HUES48 (cell line): Measurements from ENCODE around the gene SLC41A1.

Experiments
- H3K27ac ChIP-seq: one replicate; pipeline ENCODE4 v1.7.0; 2013; ENCODE audit warnings: low read depth, low read length, inconsistent platforms
- H3K27me3 ChIP-seq: 2 replicates; pipeline ENCODE4 v1.6.1; 2013; ENCODE audit warnings: mild to moderate bottlenecking, low read length; ENCODE audit not compliant: control insufficient read depth, insufficient read depth
- H3K36me3 ChIP-seq: 2 replicates; pipeline ENCODE4 v1.6.1; 2013; ENCODE audit warnings: low read length; ENCODE audit not compliant: control insufficient read depth, insufficient read depth
- H3K4me1 ChIP-seq: 2 replicates; pipeline ENCODE4 v1.6.1; 2013; ENCODE audit warnings: mild to moderate bottlenecking, low read length; ENCODE audit not compliant: control insufficient read depth, insufficient read depth
- H3K4me3 ChIP-seq: 2 replicates; pipeline ENCODE4 v1.5.1; 2013; ENCODE audit warnings: mild to moderate bottlenecking, low read depth, low read length
- H3K9ac ChIP-seq: 2 replicates; pipeline ENCODE4 v1.6.1; 2013; ENCODE audit warnings: mild to moderate bottlenecking, low read depth, low read length, moderate library complexity
- H3K9me3 ChIP-seq: 2 replicates; pipeline ENCODE4 v1.6.1; 2013; ENCODE audit warnings: low read length; ENCODE audit not compliant: control insufficient read depth, insufficient read depth

SLC41A1 gene

DNA sequence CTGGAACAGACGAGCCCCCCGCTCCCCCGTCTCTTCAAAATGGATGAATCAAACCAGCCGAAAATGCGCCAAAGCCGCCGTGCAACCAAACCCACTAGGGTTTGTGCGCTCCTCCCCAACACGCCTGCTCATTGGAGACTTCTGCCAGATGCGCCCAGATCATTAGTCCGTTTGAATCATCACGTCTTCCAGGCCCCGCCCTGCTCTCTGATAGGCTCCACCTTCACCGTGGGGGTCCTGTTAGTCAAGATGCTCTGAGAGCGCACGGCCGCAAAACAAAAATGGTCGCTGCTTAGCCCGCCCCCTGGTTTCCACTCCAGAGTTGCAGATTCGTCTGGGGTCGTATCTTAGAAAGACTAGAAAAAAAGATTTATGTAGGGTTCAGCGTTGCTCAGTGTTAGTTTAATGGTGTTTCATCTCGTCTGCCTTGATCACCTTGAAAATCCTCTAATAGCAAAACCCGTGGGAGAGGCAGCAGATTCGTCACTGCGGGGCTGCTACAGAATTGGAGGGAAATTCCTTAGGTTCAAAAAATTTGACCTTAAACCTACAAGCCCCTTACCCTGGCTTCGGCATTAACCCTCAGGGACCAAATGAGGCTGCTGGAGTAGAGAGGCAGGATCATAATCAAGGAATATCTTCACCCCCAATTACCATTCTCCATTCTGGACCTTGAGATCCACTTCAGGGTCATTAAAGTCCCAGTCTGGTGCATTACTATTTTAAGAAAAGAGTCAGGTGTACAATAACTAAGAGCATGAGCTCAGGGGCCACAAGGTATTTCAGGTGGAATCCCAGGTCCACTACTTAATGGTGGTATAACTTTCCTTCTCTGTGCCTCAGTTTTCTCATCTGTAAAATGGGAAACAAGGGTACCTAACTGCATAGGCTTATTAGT, 62.6 kb downstream of the SLC41A1 start, which contains the start of gene NUCKS1:
TSS of gene NUCKS1 (minus strand) at position 45 of the 898 bp plus-strand sequence. CDS start 209 bp downstream, outside the sequence.
- peak within 1 kb of the TSS; percentile 92 for H3K4me3 ChIP-seq
- peaks cover 23% of the 10 kb centered on the region for H3K36me3 ChIP-seq
- peaks cover 22% of the 10 kb centered on the region for H3K4me1 ChIP-seq
- no peaks in the 10 kb centered on the region for H3K9me3 ChIP-seq
- H3K27me3 ChIP-seq: no peaks in the 10 kb centered on the region
- H3K27ac ChIP-seq: peak within 1 kb of the TSS; percentile 97
- H3K9ac ChIP-seq: peak within 1 kb of the TSS; percentile 92

DNA sequence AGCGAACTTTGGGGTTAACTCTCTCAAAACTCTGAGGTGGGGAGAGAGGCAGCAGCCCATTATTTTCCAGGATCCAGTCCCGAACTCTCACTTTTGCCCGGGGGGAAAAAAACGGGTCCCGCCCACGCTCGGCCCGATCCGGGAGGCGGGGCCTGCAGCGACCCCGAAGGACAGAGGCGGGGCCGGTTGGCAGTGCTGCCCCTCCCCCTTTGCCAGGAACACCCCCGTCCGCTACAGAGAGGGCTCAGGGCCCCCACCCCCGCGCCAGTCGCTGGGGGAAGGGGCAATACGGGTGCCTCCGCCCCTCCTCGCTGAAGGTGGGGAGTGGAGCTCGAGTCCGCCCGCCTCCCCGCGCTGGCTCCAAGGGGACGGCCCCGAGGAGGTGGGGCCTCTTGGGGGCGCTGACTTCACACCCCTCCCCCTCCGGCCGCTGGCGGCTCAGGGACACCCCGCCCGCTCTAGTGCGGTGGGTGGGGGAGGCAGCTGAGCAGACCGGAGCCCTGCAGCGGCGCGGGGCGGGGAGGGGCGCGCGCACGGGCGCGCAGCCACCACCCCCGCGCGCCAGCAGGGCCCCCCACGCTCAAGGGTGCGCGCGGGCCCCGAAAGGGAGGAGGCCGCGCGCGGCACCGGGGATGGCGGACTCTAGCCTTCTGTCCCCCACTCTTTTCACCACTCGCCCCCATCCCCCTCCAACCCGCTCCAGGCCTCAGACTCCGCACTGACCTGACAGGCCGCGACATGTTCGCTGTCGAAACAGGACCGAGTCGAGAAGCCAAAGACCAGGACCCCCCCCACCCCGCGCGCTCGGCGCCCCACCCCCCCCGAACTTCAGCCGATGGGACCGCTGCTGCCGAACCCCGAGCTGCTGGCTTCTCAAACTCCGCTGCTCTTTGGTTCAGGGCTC, 63.5 kb downstream of the SLC41A1 start:
- peaks cover 23% of the 10 kb centered on the region for H3K36me3 ChIP-seq
- peaks cover 23% of the 10 kb centered on the region for H3K4me1 ChIP-seq
- H3K4me3 ChIP-seq: peak overlapping the region; percentile 92
- no peaks in the 10 kb centered on the region for H3K9me3 ChIP-seq
- peak overlapping the region; percentile 85 for H3K9ac ChIP-seq
- H3K27ac ChIP-seq: peak overlapping the region; percentile 97
- H3K27me3 ChIP-seq: no peaks in the 10 kb centered on the region

DNA sequence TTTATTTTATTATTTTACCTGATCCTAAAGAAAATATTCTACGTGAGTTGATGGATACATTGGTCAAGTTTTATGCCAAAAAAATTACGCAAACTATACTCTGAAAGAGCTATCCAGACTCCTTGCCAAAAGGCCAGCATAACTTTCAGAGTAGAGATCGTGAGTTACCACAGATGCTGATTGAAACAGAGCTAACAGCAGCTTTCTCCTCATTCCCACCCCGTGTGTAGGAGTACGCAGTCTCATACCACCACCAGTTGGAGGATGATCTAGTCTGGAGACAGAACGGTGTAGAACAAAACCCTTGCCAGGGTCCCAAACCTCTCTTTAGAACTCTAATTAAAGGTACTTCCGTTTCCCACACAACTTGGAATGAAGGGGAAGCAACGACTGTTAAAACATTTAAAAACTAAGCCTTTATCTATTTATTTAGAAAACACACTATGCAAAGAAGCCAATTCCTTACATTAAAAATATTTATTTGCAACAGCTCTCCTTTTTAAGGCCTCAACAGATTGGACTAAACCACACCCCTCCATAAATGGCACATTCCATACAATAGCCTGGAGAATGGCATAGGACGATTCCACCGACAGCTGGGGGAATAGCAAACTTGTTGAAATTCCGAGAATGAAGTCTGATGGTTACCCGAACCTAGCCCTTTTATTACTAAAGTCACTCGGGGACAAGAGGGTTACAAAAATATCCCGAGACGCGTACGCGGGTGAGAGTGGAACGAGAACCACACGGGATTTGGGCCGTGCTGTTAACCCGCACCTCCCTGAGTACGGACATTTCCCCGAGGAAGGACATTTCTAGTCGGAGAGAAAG, 64.4 kb downstream of the SLC41A1 start:
- peaks cover 32% of the 10 kb centered on the region for H3K4me1 ChIP-seq

DNA sequence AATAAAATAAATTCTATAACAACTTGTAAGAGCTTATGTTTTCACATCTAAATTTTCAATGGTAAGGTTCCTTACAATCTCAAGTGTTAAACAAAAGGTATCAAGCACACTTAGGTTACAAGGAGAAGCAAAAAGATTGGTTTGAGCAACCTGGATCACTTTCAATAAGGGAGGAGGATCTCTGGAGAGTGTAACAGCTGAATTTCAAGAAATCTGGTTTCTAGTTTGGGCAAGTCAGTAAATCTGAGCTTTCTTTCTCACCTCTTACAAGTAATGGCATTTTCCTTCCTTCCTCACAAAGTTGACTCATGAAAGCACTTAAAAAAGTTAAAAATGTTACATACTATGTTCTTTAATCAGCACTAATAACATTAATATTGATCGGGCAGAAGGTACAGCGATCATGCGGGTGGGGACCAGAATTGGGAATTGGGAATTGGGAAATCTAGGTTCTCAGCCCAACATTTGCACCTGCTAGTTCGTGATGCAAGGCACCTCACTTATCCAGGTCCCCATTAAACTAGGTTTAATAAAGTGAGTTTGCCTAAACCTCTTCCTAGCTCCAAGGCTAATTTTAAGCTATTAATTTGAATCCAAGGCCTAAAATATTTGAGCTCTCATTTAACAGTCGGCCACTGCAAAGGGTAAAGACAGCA, 66.1 kb downstream of the SLC41A1 start:
- H3K27ac ChIP-seq: no peak overlapping the region
- peaks cover 23% of the 10 kb centered on the region for H3K36me3 ChIP-seq
- peak overlapping the region; percentile 92 for H3K4me3 ChIP-seq
- no peaks in the 10 kb centered on the region for H3K27me3 ChIP-seq
- 0 out of 2 replicates have a peak overlapping the region, but pooled peaks have one; percentile 33 for H3K9ac ChIP-seq
- H3K9me3 ChIP-seq: no peaks in the 10 kb centered on the region
- peaks cover 42% of the 10 kb centered on the region for H3K4me1 ChIP-seq

More for the DNA sequence above, 64.4 kb downstream of the SLC41A1 start:
- H3K9ac ChIP-seq: peak overlapping the region; percentile 74
- peak overlapping the region; percentile 97 for H3K27ac ChIP-seq
- H3K27me3 ChIP-seq: no peaks in the 10 kb centered on the region
- H3K4me3 ChIP-seq: peak overlapping the region; percentile 92
- H3K9me3 ChIP-seq: no peaks in the 10 kb centered on the region
- peaks cover 23% of the 10 kb centered on the region for H3K36me3 ChIP-seq

DNA sequence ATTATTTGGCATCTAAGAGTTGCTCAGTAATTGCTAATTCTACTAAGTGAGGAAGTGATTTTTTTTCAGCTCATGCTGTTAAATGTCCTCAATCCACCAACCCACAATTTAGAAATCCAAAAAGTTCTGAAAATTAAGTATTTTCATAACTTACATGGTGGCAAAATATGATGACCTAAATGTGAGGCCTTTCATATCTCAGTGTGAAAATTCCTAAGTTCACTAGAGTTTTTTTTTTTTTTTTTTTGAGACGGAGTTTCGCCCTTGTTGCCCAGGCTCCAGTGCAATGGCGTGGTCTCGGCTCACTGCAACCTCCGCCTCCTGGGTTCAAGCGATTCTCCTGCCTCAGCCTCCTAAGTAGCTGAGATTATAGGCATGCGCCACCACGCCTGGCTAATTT, 68.6 kb downstream of the SLC41A1 start:
- H3K4me3 ChIP-seq: peak overlapping the region; percentile 30; the same call in 1 of the 2 replicates
- no peaks in the 10 kb centered on the region for H3K27me3 ChIP-seq
- no peak overlapping the region for H3K27ac ChIP-seq
- no peak overlapping the region for H3K9ac ChIP-seq
- H3K9me3 ChIP-seq: no peaks in the 10 kb centered on the region
- peaks cover 33% of the 10 kb centered on the region for H3K36me3 ChIP-seq
- H3K4me1 ChIP-seq: peaks cover 42% of the 10 kb centered on the region

DNA sequence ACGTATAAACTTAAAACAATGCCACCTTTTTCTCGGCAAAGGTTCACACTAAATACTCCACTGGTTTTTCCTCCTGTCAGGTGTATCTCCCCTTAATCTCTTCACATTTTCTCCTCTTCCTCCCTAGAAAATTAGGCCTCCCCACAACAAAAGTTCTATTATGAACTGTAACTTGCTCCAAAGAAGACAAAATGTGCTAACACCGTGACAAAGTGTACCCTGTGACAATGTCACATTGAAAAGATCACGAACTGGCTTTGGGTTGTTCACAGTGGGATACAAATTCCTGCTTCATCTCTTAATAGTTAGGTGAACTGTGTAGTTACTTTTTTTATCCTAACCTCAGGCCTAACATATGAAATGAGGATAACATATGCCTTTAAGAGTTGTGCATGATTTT, 69.0 kb downstream of the SLC41A1 start:
- H3K36me3 ChIP-seq: peaks cover 34% of the 10 kb centered on the region
- peaks cover 42% of the 10 kb centered on the region for H3K4me1 ChIP-seq
- no peak overlapping the region for H3K9ac ChIP-seq
- no peaks in the 10 kb centered on the region for H3K9me3 ChIP-seq
- H3K4me3 ChIP-seq: peak overlapping the region; percentile 30; the same call in 1 of the 2 replicates
- H3K27me3 ChIP-seq: no peaks in the 10 kb centered on the region
- H3K27ac ChIP-seq: peak overlapping the region; percentile 16

DNA sequence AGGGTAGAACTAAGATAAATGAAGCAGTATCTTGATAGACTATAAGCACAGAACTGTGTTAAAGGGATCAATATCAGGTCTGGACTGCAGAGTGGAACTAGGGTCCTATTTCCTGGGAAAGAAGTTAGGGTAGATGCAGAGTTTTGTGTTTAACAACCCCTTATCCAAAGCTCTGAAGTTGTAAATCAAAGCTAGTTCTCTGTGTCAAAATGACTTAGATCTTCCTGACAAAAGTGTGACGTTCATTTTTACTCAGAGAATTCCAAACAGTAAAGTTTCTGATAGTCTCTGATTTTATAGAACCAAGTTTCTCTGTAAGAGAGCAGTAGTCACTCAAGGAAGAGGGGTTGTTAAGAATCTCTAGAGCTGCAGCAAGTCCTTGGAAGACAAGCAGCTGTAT, 71.3 kb downstream of the SLC41A1 start:
- H3K27ac ChIP-seq: no peak overlapping the region
- H3K4me3 ChIP-seq: no peak overlapping the region
- no peaks in the 10 kb centered on the region for H3K9me3 ChIP-seq
- H3K9ac ChIP-seq: no peak overlapping the region
- peaks cover 29% of the 10 kb centered on the region for H3K36me3 ChIP-seq
- no peaks in the 10 kb centered on the region for H3K27me3 ChIP-seq
- H3K4me1 ChIP-seq: peaks cover 27% of the 10 kb centered on the region

DNA sequence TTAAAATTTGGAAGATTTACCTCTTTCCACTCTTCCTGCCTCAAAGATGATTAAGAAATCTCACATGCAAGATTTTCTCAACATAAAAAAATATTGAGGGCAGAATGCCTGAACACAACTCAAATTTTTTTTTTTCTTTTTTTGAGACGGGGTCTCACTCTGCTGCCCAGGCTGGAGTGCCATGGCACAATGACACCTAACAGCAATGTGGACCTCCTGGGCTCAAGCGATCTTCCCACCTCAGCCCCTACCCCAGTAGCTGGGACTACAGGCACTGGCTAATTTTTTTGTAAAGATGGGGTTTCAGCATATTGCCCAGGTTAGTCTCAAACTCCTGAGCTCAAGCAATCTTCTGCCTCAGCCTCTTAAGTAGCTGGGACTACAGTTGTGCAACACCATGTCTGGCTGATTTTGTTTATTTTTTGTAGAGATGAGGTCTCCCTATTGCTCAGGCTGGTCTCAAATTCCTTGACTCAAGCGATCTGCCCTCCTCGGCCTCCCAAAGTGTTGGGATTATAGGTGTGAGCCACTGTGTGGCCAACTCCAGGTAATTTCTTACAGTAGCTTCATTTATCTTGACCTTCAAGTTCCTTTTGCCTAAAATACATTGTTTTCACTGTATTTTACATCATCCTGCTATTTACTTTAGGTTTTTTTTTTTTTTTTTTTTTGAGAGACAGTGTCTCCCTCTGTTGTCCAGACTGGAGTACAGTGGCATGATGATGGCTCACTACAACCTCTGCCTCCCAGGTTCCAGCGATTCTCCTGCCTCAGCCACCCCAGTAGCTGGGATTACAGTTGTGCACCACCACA, 73.4 kb downstream of the SLC41A1 start:
- H3K9ac ChIP-seq: no peak overlapping the region
- H3K4me3 ChIP-seq: no peak overlapping the region
- H3K27me3 ChIP-seq: no peaks in the 10 kb centered on the region
- H3K27ac ChIP-seq: no peak overlapping the region
- H3K9me3 ChIP-seq: no peaks in the 10 kb centered on the region
- peaks cover 41% of the 10 kb centered on the region for H3K36me3 ChIP-seq
- peaks cover 18% of the 10 kb centered on the region for H3K4me1 ChIP-seq
